DOHH2 (cell line): Measurements from ENCODE around the gene RPP38.

Experiments used
- H3F3A ChIP-seq: fragments of 200-600 bp; sonication (generic), shearing (Covaris generic); 2 replicates; pipeline ENCODE4 v1.6.0; 2016; ENCODE audit warnings: antibody characterized with exemption, mild to moderate bottlenecking; ENCODE audit not compliant: control insufficient read depth, insufficient read depth
- H3K27ac ChIP-seq: fragments of 200-600 bp; sonication (generic); 2 replicates; pipeline ENCODE4 v1.5.1; 2014; ENCODE audit warnings: low read depth, mild to moderate bottlenecking, low read length, moderate library complexity
- H3K27me3 ChIP-seq: fragments of 200-600 bp; sonication (generic); 2 replicates; pipeline ENCODE4 v1.6.1; 2014; ENCODE audit warnings: mild to moderate bottlenecking, low read length, mixed read lengths; ENCODE audit not compliant: control insufficient read depth
- H3K36me3 ChIP-seq: fragments of 200-600 bp; sonication (generic); 2 replicates; pipeline ENCODE4 v1.6.1; 2014; ENCODE audit warnings: mild to moderate bottlenecking, low read length, moderate library complexity, mixed read lengths; ENCODE audit not compliant: control insufficient read depth
- H3K4me1 ChIP-seq: fragments of 200-600 bp; sonication (generic); 2 replicates; pipeline ENCODE4 v1.6.1; 2014; ENCODE audit warnings: mild to moderate bottlenecking, low read length, mixed read lengths; ENCODE audit not compliant: control insufficient read depth
- H3K4me2 ChIP-seq: fragments of 200-600 bp; sonication (generic); 2 replicates; pipeline ENCODE4 v1.6.0; 2014; ENCODE audit warnings: mild to moderate bottlenecking, low read length, moderate library complexity
- H3K4me3 ChIP-seq: fragments of 200-600 bp; sonication (generic); 2 replicates; pipeline ENCODE4 v1.5.1; 2014; ENCODE audit warnings: mild to moderate bottlenecking, low read length, mixed read lengths
- H3K79me2 ChIP-seq: fragments of 200-600 bp; sonication (generic); 2 replicates; pipeline ENCODE4 v1.6.1; 2014; ENCODE audit warnings: mild to moderate bottlenecking, low read length, mixed read lengths; ENCODE audit not compliant: control insufficient read depth
- H3K9me2 ChIP-seq: fragments of 200-600 bp; sonication (generic); replicated peaks from 2 replicates; pipeline ENCODE4 v1.6.1; 2014; ENCODE audit warnings: mild to moderate bottlenecking, low read length, mixed read lengths; ENCODE audit not compliant: control insufficient read depth
- H3K9me3 ChIP-seq: fragments of 200-600 bp; sonication (generic); 2 replicates; pipeline ENCODE4 v1.6.1; 2014; ENCODE audit warnings: antibody characterized with exemption, low read length, mixed read lengths; ENCODE audit not compliant: control insufficient read depth, insufficient read depth
- H4K20me1 ChIP-seq: fragments of 200-600 bp; sonication (generic); 2 replicates; pipeline ENCODE4 v1.6.0; 2014; ENCODE audit warnings: low read depth, mild to moderate bottlenecking, antibody characterized with exemption, low read length, moderate library complexity; ENCODE audit not compliant: control insufficient read depth, insufficient read depth
- CTCF ChIP-seq: fragments of 200-600 bp; sonication (generic); IDR thresholded peaks from one replicate; pipeline ENCODE4 v1.5.1; 2014; ENCODE audit warnings: antibody characterized with exemption, mild to moderate bottlenecking, low read depth, low read length; ENCODE audit not compliant: poor library complexity, severe bottlenecking
- EZH2phosphoT487 ChIP-seq: fragments of 200-600 bp; sonication (generic); IDR thresholded peaks from 2 replicates; pipeline ENCODE4 v1.6.1; 2017; ENCODE audit warnings: borderline replicate concordance, mild to moderate bottlenecking, antibody characterized with exemption, low read length, moderate library complexity, mixed read lengths

Gene RPP38

GRCh38 chr10:15097011-15097812 is at the start of gene RPP38:
RPP38 (plus strand) TSS chr10:15097355; CDS start chr10:15103315, 5,960 bp downstream.
- H3K27me3 ChIP-seq: 0 out of 2 replicates have a peak, but pooled peaks cover 3% of the 10 kb centered on the region
- H3K79me2 ChIP-seq: peaks cover 50% of the 10 kb centered on the region
- H3K4me2 ChIP-seq: peak within 1 kb of the TSS; percentile 99
- TF ChIP-seq CTCF (no peak), EZH2phosphoT487 (no peak)
- peaks cover 43% of the 10 kb centered on the region for H3K36me3 ChIP-seq
- peaks cover 5% of the 10 kb centered on the region; the same call in 1 of the 2 replicates for H4K20me1 ChIP-seq
- peaks cover 18% of the 10 kb centered on the region for H3K4me1 ChIP-seq
- peak within 1 kb of the TSS; percentile 96 for H3K4me3 ChIP-seq
- H3K9me3 ChIP-seq: no peaks in the 10 kb centered on the region
- peaks cover 6% of the 10 kb centered on the region; the same call in 1 of the 2 replicates for H3F3A ChIP-seq
- no peaks in the 10 kb centered on the region for H3K9me2 ChIP-seq
- peak within 1 kb of the TSS; percentile 94 for H3K27ac ChIP-seq

GRCh38 chr10:15049533-15049932 is 47.6 kb upstream of the RPP38 start:
- no peaks in the 10 kb centered on the region for H3K4me1 ChIP-seq
- H3K79me2 ChIP-seq: no peaks in the 10 kb centered on the region
- H3K27me3 ChIP-seq: peaks cover 5% of the 10 kb centered on the region
- no peaks in the 10 kb centered on the region for H3K36me3 ChIP-seq
- H3K27ac ChIP-seq: no peak overlapping the region
- no peaks in the 10 kb centered on the region for H3K9me2 ChIP-seq
- H3K4me3 ChIP-seq: no peak overlapping the region
- no peaks in the 10 kb centered on the region for H4K20me1 ChIP-seq
- TF ChIP-seq CTCF: no peak
- no peak for TF ChIP-seq EZH2phosphoT487
- H3K9me3 ChIP-seq: no peaks in the 10 kb centered on the region
- no peaks in the 10 kb centered on the region for H3F3A ChIP-seq
- H3K4me2 ChIP-seq: no peak overlapping the region

- Histone ChIP-seq H3K4me3 (no peak overlapping the region), H3K9me3 (no peaks in the 10 kb centered on the region), H3F3A (no peaks in the 10 kb centered on the region), H3K27me3 (no peaks in the 10 kb centered on the region), H4K20me1 (no peaks in the 10 kb centered on the region), H3K9me2 (no peaks in the 10 kb centered on the region), H3K4me2 (no peak overlapping the region), H3K79me2 (no peaks in the 10 kb centered on the region), H3K36me3 (no peaks in the 10 kb centered on the region), H3K27ac (no peak overlapping the region), H3K4me1 (no peaks in the 10 kb centered on the region)
- TF ChIP-seq CTCF (no peak), EZH2phosphoT487 (no peak)
Measured at GRCh38 chr10:15052121-15052520, 45.0 kb upstream of the RPP38 start.
